ENCODE measurements around the gene CPZ.

Gene CPZ

GRCh38 chr4:8601086-8601485 lies 8.5 kb downstream of the CPZ start:
- H3K27me3 ChIP-seq (ENCODE audit: insufficient read depth, low read length): no peaks in the 10 kb centered on the region
- H3K4me3 ChIP-seq (ENCODE audit: low read depth, low read length, poor library complexity, severe bottlenecking): no peak overlapping the region
- H3K4me2 ChIP-seq (ENCODE audit: low read length): no peak overlapping the region
- H4K20me1 ChIP-seq (ENCODE audit: insufficient read depth, low read length): no peaks in the 10 kb centered on the region
- no peaks in the 10 kb centered on the region for H3K79me2 ChIP-seq (ENCODE audit: insufficient read depth, low read length)
- no peaks in the 10 kb centered on the region for H3K4me1 ChIP-seq (ENCODE audit: insufficient read depth, low read length, severe bottlenecking)
- H3K9ac ChIP-seq (ENCODE audit: low read length): no peak overlapping the region
- H2AFZ ChIP-seq (ENCODE audit: low read length): no peak overlapping the region
- no peaks in the 10 kb centered on the region for H3F3A ChIP-seq (ENCODE audit: insufficient read depth, low read length)
- no peaks in the 10 kb centered on the region for H3K36me3 ChIP-seq (ENCODE audit: insufficient read depth, low read length)
- H3K9me3 ChIP-seq (ENCODE audit: low read length): no peaks in the 10 kb centered on the region
- H3K27ac ChIP-seq (ENCODE audit: low read depth, low read length, poor library complexity, severe bottlenecking): no peak overlapping the region
- no peaks in the 10 kb centered on the region for H3K9me2 ChIP-seq (ENCODE audit: low read depth, low read length)
- TF ChIP-seq EZH2 (IDR thresholded peaks at IDR 0.05; ENCODE audit: borderline replicate concordance, low read length): no peak
- TF ChIP-seq, protein P1, sequence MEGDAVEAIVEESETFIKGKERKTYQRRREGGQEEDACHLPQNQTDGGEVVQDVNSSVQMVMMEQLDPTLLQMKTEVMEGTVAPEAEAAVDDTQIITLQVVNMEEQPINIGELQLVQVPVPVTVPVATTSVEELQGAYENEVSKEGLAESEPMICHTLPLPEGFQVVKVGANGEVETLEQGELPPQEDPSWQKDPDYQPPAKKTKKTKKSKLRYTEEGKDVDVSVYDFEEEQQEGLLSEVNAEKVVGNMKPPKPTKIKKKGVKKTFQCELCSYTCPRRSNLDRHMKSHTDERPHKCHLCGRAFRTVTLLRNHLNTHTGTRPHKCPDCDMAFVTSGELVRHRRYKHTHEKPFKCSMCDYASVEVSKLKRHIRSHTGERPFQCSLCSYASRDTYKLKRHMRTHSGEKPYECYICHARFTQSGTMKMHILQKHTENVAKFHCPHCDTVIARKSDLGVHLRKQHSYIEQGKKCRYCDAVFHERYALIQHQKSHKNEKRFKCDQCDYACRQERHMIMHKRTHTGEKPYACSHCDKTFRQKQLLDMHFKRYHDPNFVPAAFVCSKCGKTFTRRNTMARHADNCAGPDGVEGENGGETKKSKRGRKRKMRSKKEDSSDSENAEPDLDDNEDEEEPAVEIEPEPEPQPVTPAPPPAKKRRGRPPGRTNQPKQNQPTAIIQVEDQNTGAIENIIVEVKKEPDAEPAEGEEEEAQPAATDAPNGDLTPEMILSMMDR (IDR thresholded peaks at IDR 0.05; ENCODE audit: low read length): no peak

- Histone ChIP-seq H3K4me2 (ENCODE audit: low read length) (no peak overlapping the region), H3K9me2 (ENCODE audit: low read depth, low read length) (no peaks in the 10 kb centered on the region), H3K9me3 (ENCODE audit: low read length) (no peaks in the 10 kb centered on the region), H3K79me2 (ENCODE audit: insufficient read depth, low read length) (no peaks in the 10 kb centered on the region), H2AFZ (ENCODE audit: low read length) (no peak overlapping the region), H3K27me3 (ENCODE audit: insufficient read depth, low read length) (no peaks in the 10 kb centered on the region), H3K9ac (ENCODE audit: low read length) (no peak overlapping the region), H4K20me1 (ENCODE audit: insufficient read depth, low read length) (no peaks in the 10 kb centered on the region), H3K36me3 (ENCODE audit: insufficient read depth, low read length) (no peaks in the 10 kb centered on the region), H3F3A (ENCODE audit: insufficient read depth, low read length) (no peaks in the 10 kb centered on the region), H3K4me1 (ENCODE audit: insufficient read depth, low read length, severe bottlenecking) (no peaks in the 10 kb centered on the region), H3K4me3 (ENCODE audit: low read depth, low read length, poor library complexity, severe bottlenecking) (no peak overlapping the region), H3K27ac (ENCODE audit: low read depth, low read length, poor library complexity, severe bottlenecking) (no peak overlapping the region)
- TF ChIP-seq, protein P1 (IDR thresholded peaks at IDR 0.05; ENCODE audit: low read length): no peak
- TF ChIP-seq EZH2 (IDR thresholded peaks at IDR 0.05; ENCODE audit: borderline replicate concordance, low read length): no peak
Measured at GRCh38 chr4:8601556-8601955, 9.0 kb downstream of the CPZ start.

DNA sequence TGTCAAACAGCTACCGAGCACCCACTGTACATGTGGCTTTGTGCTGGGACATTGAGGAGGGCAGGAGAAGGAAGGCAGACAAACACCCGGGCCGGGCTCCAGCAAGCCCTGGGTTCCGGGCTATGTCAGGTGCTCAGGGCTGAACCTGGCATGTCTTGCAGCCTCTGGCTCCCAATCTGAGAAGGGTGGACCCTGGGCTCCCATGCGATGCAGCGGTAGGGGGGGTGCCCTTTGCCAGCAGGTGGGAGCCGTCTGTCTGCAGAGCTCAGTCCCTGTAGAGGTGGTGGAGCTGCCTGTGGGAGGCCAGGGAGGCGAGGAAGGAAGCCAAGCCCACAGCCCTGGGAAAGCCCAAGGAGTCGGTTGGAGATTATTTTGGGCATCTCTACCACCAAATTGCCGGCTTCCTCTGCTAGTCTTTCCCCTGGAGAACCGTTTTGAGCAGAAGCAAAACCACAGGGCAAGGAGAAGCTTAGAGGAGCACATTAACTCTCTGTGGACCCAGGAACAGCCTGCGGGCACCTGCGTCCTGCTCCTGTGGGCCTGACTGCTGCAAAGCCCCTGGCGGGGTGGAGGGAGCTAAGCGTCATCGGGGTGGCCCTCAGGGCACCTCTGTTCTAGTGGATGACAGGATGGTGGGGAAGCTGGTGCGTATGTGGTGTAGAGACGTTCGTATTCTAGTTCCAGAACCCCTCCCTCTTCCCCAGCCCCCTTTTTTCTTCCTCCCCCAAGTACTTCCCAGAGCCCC lies 10.3 kb downstream of the CPZ start:
- Histone ChIP-seq H4K20me1 (ENCODE audit: insufficient read depth, low read length) (no peaks in the 10 kb centered on the region), H3K27ac (ENCODE audit: low read depth, low read length, poor library complexity, severe bottlenecking) (no peak overlapping the region), H3K27me3 (ENCODE audit: insufficient read depth, low read length) (no peaks in the 10 kb centered on the region), H3K79me2 (ENCODE audit: insufficient read depth, low read length) (no peaks in the 10 kb centered on the region), H3K4me3 (ENCODE audit: low read depth, low read length, poor library complexity, severe bottlenecking) (no peak overlapping the region), H3K9me3 (ENCODE audit: low read length) (no peaks in the 10 kb centered on the region), H3K4me1 (ENCODE audit: insufficient read depth, low read length, severe bottlenecking) (no peaks in the 10 kb centered on the region), H3K9me2 (ENCODE audit: low read depth, low read length) (no peaks in the 10 kb centered on the region), H3K9ac (ENCODE audit: low read length) (no peak overlapping the region), H3K4me2 (ENCODE audit: low read length) (no peak overlapping the region), H3K36me3 (ENCODE audit: insufficient read depth, low read length) (no peaks in the 10 kb centered on the region), H2AFZ (ENCODE audit: low read length) (no peak overlapping the region), H3F3A (ENCODE audit: insufficient read depth, low read length) (no peaks in the 10 kb centered on the region)
- TF ChIP-seq, protein P1 (IDR thresholded peaks at IDR 0.05; ENCODE audit: low read length): no peak
- no peak for TF ChIP-seq EZH2 (IDR thresholded peaks at IDR 0.05; ENCODE audit: borderline replicate concordance, low read length)

Measured in OCI-LY1 (cell line).